ENCODE data around the gene OVCA2.

The OVCA2 gene

DNA sequence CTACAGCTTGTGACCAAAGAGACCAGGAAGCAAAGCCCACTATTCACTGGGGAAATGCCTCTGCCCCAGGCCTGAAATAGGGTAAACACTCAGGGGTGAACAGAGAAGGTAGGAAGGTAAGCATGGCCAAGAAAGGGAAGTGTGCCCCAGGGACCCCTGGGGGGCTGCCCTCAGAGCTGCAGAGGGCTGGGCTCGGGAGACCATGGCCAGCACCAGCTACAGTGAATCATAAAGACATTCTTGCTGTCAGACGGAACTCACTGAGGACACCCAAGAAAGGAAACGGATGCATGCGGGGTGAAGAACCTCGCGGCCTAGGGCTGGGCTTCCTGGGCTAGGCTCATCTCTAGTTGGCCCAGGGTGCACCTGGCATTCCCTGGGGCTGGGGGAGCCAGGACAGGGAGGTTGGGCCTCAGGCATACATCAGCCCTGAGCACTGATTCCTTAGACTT, 22.7 kb downstream of the OVCA2 start (continued):
- TF ChIP-seq, protein P1, sequence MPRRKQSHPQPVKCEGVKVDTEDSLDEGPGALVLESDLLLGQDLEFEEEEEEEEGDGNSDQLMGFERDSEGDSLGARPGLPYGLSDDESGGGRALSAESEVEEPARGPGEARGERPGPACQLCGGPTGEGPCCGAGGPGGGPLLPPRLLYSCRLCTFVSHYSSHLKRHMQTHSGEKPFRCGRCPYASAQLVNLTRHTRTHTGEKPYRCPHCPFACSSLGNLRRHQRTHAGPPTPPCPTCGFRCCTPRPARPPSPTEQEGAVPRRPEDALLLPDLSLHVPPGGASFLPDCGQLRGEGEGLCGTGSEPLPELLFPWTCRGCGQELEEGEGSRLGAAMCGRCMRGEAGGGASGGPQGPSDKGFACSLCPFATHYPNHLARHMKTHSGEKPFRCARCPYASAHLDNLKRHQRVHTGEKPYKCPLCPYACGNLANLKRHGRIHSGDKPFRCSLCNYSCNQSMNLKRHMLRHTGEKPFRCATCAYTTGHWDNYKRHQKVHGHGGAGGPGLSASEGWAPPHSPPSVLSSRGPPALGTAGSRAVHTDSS (tag by site-specific recombination; IDR thresholded peaks at IDR 0.05), result no peak
- TF ChIP-seq ZNF335 (tag by site-specific recombination; conservative IDR thresholded peaks at IDR 0.05) (no peak), ZNF10 (tag by site-specific recombination; IDR thresholded peaks at IDR 0.05) (no peak), TRIM28 (IDR thresholded peaks at IDR 0.05; ENCODE audit: borderline replicate concordance, low read length) (no peak)

DNA sequence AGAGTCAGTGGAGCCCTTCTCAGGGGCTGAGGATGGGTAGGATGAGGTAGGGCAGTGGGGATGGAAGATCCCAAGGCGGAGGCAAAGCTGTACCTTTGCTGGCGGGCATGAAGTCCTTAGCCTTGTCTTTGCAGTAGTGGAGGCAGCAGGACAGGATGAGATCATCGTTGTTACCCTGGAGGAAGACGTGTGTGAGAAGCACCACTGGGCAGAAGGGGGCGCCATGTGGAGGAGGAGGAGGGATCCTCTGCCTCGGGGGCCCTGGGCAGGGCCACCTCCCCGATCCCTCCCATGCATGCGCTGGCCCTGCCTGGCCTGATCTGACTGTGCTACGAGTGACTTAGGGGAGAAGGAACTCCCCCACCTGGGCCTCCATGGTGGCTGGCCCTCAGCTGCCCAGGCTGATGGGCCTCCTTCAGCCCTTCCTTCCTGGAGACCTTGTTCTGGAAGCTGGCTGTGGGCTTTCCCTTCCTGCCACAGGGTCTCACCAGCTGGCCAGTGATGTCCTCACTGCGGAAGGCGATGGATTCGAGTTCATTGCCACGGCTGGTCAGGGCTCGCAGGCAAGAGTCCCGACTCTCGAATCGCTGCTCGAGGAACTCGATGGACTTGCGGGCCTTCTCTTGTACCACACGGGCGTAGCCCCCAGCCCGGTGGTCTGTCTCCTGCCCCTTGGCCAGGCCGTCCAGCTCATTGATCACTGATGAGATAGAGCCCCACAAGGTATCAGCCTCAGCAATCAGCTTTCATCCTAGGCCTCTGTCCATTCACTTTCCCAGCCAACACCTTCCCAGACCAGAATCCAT, 23.4 kb downstream of the OVCA2 start:
- H3K4me3 ChIP-seq (ENCODE audit: low read depth, low read length), result no peak overlapping the region
- H3K4me1 ChIP-seq (ENCODE audit: control insufficient read depth, insufficient read depth, low read length), result no peaks in the 10 kb centered on the region; the same call in 1 of the 2 replicates
- ChIA-PET CTCF (interaction anchor here (0.6 to 4.0 kb wide), 24 partner anchors 11 to 241 kb away, joined by 3 to 41 read pairs (median 4); partner anchors contain the start of gene HIC1), POLR2A (interaction anchor here (1.4 kb wide), 1 partner anchor 180 kb away, joined by 5 read pairs; no protein-coding TSS in a partner anchor)
- peaks cover 0 to 67% of the 10 kb centered on the region in 2 experiments; a peak in 1 of 3 replicates for H3K36me3 ChIP-seq (ENCODE audit: control insufficient read depth in 2 of 2, insufficient read depth in 1 of 2, low read length in 2 of 2)
- 0 out of 2 replicates have a peak overlapping the region, but pooled peaks have one; percentile 31 for H3K27ac ChIP-seq (ENCODE audit: extremely low read depth, low read depth, low read length)
- no peaks in the 10 kb centered on the region for H3K9me3 ChIP-seq (ENCODE audit: control insufficient read depth, insufficient read depth, low read depth, low read length)
- TF ChIP-seq PRDM1 (tag by site-specific recombination; IDR thresholded peaks at IDR 0.05) (no peak), SCRT2 (tag by site-specific recombination; IDR thresholded peaks at IDR 0.05) (no peak), ZNF629 (tag by site-specific recombination; IDR thresholded peaks at IDR 0.05) (peak; percentile 59; the same call in 1 of the 2 replicates), ZNF354C (tag by site-specific recombination; IDR thresholded peaks at IDR 0.05; ENCODE audit: borderline replicate concordance, low read depth) (no peak), ZNF791 (tag by site-specific recombination; IDR thresholded peaks at IDR 0.05) (no peak), ZNF302 (tag by site-specific recombination; IDR thresholded peaks at IDR 0.05; ENCODE audit: low read depth) (no peak), ZNF585B (tag by site-specific recombination; IDR thresholded peaks at IDR 0.05) (no peak), ZNF561 (tag by site-specific recombination; IDR thresholded peaks at IDR 0.05; ENCODE audit: borderline replicate concordance) (no peak), ZNF341 (tag by site-specific recombination; IDR thresholded peaks at IDR 0.05; ENCODE audit: low read depth) (no peak), ZNF677 (tag by site-specific recombination; IDR thresholded peaks at IDR 0.05) (no peak), MYNN (tag by site-specific recombination; IDR thresholded peaks at IDR 0.05; ENCODE audit: borderline replicate concordance) (no peak), ZNF658 (tag by site-specific recombination; IDR thresholded peaks at IDR 0.05) (no peak), ZNF433 (tag by site-specific recombination; IDR thresholded peaks at IDR 0.05; ENCODE audit: low read depth) (no peak), SP7 (tag by site-specific recombination; IDR thresholded peaks at IDR 0.05) (peak; percentile 58; the same call in 1 of the 2 replicates), ZNF2 (tag by site-specific recombination; IDR thresholded peaks at IDR 0.05) (peak; percentile 66; the same call in 1 of the 2 replicates), ZNF416 (tag by site-specific recombination; IDR thresholded peaks at IDR 0.05) (no peak), ZNF292 (tag by site-specific recombination; IDR thresholded peaks at IDR 0.05; ENCODE audit: borderline replicate concordance, low read depth) (no peak), GLI4 (tag by site-specific recombination; IDR thresholded peaks at IDR 0.05) (no peak)
- TF ChIP-seq, protein P2, sequence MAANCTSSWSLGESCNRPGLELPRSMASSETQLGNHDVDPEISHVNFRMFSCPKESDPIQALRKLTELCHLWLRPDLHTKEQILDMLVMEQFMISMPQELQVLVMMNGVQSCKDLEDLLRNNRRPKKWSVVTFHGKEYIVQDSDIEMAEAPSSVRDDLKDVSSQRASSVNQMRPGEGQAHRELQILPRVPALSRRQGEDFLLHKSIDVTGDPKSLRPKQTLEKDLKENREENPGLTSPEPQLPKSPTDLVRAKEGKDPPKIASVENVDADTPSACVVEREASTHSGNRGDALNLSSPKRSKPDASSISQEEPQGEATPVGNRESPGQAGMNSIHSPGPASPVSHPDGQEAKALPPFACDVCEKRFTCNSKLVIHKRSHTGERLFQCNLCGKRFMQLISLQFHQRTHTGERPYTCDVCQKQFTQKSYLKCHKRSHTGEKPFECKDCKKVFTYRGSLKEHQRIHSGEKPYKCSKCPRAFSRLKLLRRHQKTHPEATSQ (tag by site-specific recombination; IDR thresholded peaks at IDR 0.05), result no peak
- TF ChIP-seq, protein P3, sequence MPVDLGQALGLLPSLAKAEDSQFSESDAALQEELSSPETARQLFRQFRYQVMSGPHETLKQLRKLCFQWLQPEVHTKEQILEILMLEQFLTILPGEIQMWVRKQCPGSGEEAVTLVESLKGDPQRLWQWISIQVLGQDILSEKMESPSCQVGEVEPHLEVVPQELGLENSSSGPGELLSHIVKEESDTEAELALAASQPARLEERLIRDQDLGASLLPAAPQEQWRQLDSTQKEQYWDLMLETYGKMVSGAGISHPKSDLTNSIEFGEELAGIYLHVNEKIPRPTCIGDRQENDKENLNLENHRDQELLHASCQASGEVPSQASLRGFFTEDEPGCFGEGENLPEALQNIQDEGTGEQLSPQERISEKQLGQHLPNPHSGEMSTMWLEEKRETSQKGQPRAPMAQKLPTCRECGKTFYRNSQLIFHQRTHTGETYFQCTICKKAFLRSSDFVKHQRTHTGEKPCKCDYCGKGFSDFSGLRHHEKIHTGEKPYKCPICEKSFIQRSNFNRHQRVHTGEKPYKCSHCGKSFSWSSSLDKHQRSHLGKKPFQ (tag by site-specific recombination; IDR thresholded peaks at IDR 0.05), result no peak
- TF ChIP-seq, protein P4, sequence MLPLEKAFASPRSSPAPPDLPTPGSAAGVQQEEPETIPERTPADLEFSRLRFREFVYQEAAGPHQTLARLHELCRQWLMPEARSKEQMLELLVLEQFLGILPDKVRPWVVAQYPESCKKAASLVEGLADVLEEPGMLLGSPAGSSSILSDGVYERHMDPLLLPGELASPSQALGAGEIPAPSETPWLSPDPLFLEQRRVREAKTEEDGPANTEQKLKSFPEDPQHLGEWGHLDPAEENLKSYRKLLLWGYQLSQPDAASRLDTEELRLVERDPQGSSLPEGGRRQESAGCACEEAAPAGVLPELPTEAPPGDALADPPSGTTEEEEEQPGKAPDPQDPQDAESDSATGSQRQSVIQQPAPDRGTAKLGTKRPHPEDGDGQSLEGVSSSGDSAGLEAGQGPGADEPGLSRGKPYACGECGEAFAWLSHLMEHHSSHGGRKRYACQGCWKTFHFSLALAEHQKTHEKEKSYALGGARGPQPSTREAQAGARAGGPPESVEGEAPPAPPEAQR (tag by site-specific recombination; IDR thresholded peaks at IDR 0.05), result no peak
- TF ChIP-seq, protein P5, sequence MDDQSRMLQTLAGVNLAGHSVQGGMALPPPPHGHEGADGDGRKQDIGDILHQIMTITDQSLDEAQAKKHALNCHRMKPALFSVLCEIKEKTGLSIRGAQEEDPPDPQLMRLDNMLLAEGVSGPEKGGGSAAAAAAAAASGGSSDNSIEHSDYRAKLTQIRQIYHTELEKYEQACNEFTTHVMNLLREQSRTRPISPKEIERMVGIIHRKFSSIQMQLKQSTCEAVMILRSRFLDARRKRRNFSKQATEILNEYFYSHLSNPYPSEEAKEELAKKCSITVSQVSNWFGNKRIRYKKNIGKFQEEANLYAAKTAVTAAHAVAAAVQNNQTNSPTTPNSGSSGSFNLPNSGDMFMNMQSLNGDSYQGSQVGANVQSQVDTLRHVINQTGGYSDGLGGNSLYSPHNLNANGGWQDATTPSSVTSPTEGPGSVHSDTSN (CRISPR knock-in tag; IDR thresholded peaks at IDR 0.05), result no peak
- TF ChIP-seq, protein P6, sequence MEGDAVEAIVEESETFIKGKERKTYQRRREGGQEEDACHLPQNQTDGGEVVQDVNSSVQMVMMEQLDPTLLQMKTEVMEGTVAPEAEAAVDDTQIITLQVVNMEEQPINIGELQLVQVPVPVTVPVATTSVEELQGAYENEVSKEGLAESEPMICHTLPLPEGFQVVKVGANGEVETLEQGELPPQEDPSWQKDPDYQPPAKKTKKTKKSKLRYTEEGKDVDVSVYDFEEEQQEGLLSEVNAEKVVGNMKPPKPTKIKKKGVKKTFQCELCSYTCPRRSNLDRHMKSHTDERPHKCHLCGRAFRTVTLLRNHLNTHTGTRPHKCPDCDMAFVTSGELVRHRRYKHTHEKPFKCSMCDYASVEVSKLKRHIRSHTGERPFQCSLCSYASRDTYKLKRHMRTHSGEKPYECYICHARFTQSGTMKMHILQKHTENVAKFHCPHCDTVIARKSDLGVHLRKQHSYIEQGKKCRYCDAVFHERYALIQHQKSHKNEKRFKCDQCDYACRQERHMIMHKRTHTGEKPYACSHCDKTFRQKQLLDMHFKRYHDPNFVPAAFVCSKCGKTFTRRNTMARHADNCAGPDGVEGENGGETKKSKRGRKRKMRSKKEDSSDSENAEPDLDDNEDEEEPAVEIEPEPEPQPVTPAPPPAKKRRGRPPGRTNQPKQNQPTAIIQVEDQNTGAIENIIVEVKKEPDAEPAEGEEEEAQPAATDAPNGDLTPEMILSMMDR (tag by site-specific recombination; IDR thresholded peaks at IDR 0.05), result peak; percentile 77
